ENCODE measurements around the gene FZD4. TPM values are rescaled to one million over a fixed set of nuclear protein-coding genes. Genes with fewer than 3 reads are reported as not detected.

Gene FZD4
- total RNA-seq, 1 experiment from 2014 or later, result 4.4 TPM

- Histone ChIP-seq H4K20me1 (ENCODE audit: insufficient read depth) (no peaks in the 10 kb centered on the region), H3K4me3 (replicated peaks in 1 of 2; ENCODE audit: low read depth in 1 of 2, low read length in 2 of 2) (no peak overlapping the region), H3K27ac (ENCODE audit: low read depth, low read length) (no peak overlapping the region), H3K4me2 (ENCODE audit: low read length) (no peak overlapping the region), H3K9ac (ENCODE audit: low read length) (no peak overlapping the region), H2AFZ (ENCODE audit: low read depth, low read length, poor library complexity, severe bottlenecking) (no peak overlapping the region), H3K9me2 (ENCODE audit: insufficient read depth) (no peaks in the 10 kb centered on the region), H3K79me2 (ENCODE audit: insufficient read depth, low read length) (no peaks in the 10 kb centered on the region), H3K9me3 (ENCODE audit: control insufficient read depth in 1 of 2, insufficient read depth in 1 of 2, low read depth in 1 of 2, low read length in 2 of 2) (no peaks in the 10 kb centered on the region), H3K4me1 (ENCODE audit: control insufficient read depth in 1 of 2, insufficient read depth in 2 of 2, low read length in 2 of 2) (peaks cover 4 to 6% of the 10 kb centered on the region in 2 experiments; a peak in 2 of 4 replicates), H3K27me3 (ENCODE audit: insufficient read depth, low read length) (no peaks in the 10 kb centered on the region), H3K36me3 (ENCODE audit: control insufficient read depth in 1 of 2, insufficient read depth in 2 of 2, low read length in 2 of 2) (no peaks in the 10 kb centered on the region)
- ChIA-PET RAD21 (ENCODE audit: low non-redundant PET in 1 of 2, low total read pairs in 2 of 2, uncharacterized antibody in 2 of 2, unreplicated experiment in 2 of 2) (no interaction called here), CTCF (interaction anchor here (0.9 kb wide), 1 partner anchor 110 kb away, joined by 3 read pairs; no protein-coding TSS in a partner anchor), POLR2A (interaction anchor here (1.2 kb wide), 1 partner anchor 32 kb away, joined by 3 read pairs; the partner anchor contains the start of gene FZD4)
- ATAC-seq, result peak; percentile 52; the same call in 1 of the 2 replicates
- DNase-seq (ENCODE audit: low read depth, low spot score), result no peak
- intact Hi-C loops (cut with micrococcal nuclease), result no loop called here
- TF ChIP-seq TCF7L2 (IDR thresholded peaks at IDR 0.05; ENCODE audit: borderline replicate concordance, extremely low read depth, insufficient read depth, insufficient read length) (no peak), POLR2AphosphoS5 (IDR thresholded peaks at IDR 0.05; ENCODE audit: low read depth, low read length) (no peak), YY1 (IDR thresholded peaks at IDR 0.05; ENCODE audit: extremely low read depth, insufficient replicate concordance, low read depth, low read length) (no peak), CBX3 (IDR thresholded peaks at IDR 0.05; ENCODE audit: low read depth) (no peak), EZH2phosphoT487 (IDR thresholded peaks at IDR 0.05; ENCODE audit: borderline replicate concordance) (no peak), FOSL1 (IDR thresholded peaks at IDR 0.05; ENCODE audit: low read depth) (no peak), SRF (IDR thresholded peaks at IDR 0.05; ENCODE audit: low read depth) (no peak), CTCF (IDR thresholded peaks at IDR 0.05 in 2 of 3, conservative IDR thresholded peaks at IDR 0.05 in 1 of 3; ENCODE audit: borderline replicate concordance in 1 of 3, insufficient read depth in 1 of 3, low read depth in 2 of 3, low read length in 2 of 3) (no peak), ELF1 (IDR thresholded peaks at IDR 0.05; ENCODE audit: borderline replicate concordance, low read depth) (no peak), SP1 (IDR thresholded peaks at IDR 0.05; ENCODE audit: low read depth) (no peak), CEBPB (IDR thresholded peaks at IDR 0.05; ENCODE audit: low read depth) (no peak), RAD21 (IDR thresholded peaks at IDR 0.05; ENCODE audit: low read depth) (no peak)
- BruUV-seq (replicated peaks), result no TSS peak
Observed at GRCh38 chr11:86987679-86988078, 32.5 kb upstream of the FZD4 start.
